GM12873 (cell line): Measurements from ENCODE around the gene SAG.

Experiments
- TF ChIP-seq, protein P1 (sequence below): IDR thresholded peaks from 2 replicates; pipeline ENCODE4 v1.5.1; 2012; ENCODE audit warnings: low read depth, mild to moderate bottlenecking, moderate library complexity, low read length, control low read depth; ENCODE audit not compliant: insufficient read depth; ENCODE audit errors: missing control alignments

The SAG gene

GRCh38 chr2:233301248-233301647 is 6.4 kb upstream of the SAG start:
- TF ChIP-seq, protein P1, sequence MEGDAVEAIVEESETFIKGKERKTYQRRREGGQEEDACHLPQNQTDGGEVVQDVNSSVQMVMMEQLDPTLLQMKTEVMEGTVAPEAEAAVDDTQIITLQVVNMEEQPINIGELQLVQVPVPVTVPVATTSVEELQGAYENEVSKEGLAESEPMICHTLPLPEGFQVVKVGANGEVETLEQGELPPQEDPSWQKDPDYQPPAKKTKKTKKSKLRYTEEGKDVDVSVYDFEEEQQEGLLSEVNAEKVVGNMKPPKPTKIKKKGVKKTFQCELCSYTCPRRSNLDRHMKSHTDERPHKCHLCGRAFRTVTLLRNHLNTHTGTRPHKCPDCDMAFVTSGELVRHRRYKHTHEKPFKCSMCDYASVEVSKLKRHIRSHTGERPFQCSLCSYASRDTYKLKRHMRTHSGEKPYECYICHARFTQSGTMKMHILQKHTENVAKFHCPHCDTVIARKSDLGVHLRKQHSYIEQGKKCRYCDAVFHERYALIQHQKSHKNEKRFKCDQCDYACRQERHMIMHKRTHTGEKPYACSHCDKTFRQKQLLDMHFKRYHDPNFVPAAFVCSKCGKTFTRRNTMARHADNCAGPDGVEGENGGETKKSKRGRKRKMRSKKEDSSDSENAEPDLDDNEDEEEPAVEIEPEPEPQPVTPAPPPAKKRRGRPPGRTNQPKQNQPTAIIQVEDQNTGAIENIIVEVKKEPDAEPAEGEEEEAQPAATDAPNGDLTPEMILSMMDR, result no peak

DNA sequence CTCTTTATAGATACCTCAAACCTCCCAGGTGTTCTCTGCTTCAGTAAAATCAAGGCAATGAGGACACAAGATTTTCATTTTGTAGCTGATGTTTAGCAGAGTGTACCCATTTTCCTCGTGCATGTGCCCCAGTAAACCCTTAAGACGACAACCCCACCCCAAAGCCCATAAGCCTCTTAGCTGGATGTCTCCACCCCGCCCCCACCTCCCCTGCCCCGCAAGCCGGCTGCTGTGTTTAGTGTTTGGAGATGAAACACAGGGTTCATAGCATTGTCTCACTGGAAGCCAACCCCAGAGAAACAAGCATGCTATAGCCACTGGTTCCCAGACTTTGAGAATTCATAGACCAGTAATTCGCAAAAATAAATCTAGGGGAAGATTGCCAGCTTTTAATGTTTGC is 5.8 kb upstream of the SAG start:
- TF ChIP-seq, protein P1, result no peak

GRCh38 chr2:233303252-233303651 is 4.4 kb upstream of the SAG start:
- TF ChIP-seq, protein P1, result peak; percentile 12

DNA sequence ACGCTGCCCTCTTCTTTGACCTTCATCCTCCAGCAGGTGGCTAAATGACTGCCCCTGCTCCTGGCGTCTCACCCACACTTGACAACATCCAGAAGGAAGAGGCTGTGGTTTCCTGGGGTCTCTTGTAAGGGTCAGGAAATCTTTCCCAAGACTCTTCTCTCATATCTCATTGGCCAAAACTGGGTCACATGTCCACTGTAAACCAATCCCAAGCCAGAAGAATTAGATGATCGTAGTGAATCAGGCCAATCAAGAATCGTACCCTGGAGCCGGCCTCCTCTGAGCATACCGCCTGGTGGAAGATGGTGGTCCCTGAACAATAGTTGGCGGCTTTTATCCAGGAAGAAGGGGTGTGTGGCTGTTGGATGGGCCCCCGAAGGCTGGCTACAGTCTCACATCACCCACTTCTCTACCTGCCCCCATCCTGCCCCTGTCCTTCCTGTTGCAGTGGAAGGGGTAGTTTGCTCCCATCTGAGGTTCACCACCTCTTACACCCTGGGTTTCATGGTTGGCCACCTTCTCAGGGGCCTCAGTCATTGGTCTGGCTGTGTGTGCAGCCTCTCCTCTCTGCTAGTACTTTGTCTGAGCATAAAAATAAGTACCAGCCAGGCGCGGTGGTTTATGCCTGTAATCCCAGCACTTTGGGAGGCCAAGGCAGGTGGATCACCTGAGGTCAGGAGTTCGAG is 3.8 kb downstream of the SAG start:
- TF ChIP-seq, protein P1, result no peak

- TF ChIP-seq, protein P1, result no peak
These were observed 5.3 kb downstream of the SAG start for GRCh38 chr2:233312874-233313273.

DNA sequence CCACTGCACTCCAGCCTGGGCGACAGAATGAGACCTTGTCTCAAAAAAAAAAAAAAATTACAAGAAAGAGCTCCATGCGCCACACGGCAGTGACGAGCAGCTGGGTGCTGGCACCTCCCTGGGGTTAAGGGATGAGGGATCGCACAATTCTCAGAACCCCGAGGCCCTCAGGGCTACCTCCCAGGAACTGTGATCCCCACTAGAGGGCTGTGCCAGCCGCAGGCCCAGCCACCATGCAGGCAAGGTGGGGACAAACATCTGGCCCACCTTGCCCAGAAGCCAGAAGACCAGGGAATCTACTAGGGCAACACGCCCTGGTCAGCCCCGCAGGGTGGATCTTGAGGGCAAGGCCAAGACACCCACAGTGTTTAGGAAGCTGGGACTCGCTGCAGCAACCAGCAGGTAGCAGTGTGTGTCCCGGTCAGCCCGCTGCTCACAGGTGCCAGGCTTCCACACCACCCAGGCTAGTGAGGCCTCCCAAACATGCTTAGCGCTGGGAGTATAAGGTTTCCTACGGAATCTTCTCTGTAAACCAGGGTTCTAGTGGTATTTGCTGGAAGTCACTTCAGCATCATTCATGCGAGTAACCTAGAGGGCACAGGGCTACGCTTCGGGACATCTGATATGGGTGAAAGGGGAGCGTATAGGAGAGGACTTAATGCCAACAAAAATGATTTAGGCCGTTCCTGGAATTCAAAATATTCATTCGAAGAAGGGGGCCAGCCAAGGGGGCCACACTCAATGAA is 6.7 kb downstream of the SAG start:
- TF ChIP-seq, protein P1, result no peak

GRCh38 chr2:233317196-233317943 is 9.8 kb downstream of the SAG start:
- TF ChIP-seq, protein P1, result no peak
